Mesothelial cell of epicardium (in vitro differentiated cells): ENCODE results near the gene DPP6. TPM values are rescaled to one million over a fixed set of nuclear protein-coding genes. Genes with fewer than 3 reads are reported as not detected.

ENCODE experiments used
- DNase-seq, 2 experiments: peaks; one replicate each; pipeline ENCODE4 v3.0.0; 2021; ENCODE audit warnings: low spot score in 2 of 2; ENCODE audit not compliant: unreplicated experiment in 2 of 2
- H3K27ac Mint-ChIP-seq: 2 replicates; pipeline ENCODE4 v1.8.0; 2021; ENCODE audit warnings: mixed read lengths
- H3K27me3 Mint-ChIP-seq: 2 replicates; pipeline ENCODE4 v1.8.0; 2021; ENCODE audit warnings: low read depth, mixed read lengths
- H3K36me3 Mint-ChIP-seq: 2 replicates; pipeline ENCODE4 v1.8.0; 2021; ENCODE audit warnings: mixed read lengths
- H3K4me1 Mint-ChIP-seq: 2 replicates; pipeline ENCODE4 v1.8.0; 2021; ENCODE audit warnings: mixed read lengths
- H3K4me3 Mint-ChIP-seq: 2 replicates; pipeline ENCODE4 v1.8.0; 2021; ENCODE audit warnings: mild to moderate bottlenecking, moderate library complexity, mixed read lengths
- H3K9me3 Mint-ChIP-seq: 2 replicates; pipeline ENCODE4 v1.8.0; 2021; ENCODE audit warnings: mixed read lengths
- CTCF ChIP-seq: fragments of 200-600 bp; sonication (generic); IDR thresholded peaks from one replicate; pipeline ENCODE4 v1.5.0; 2021; ENCODE audit warnings: antibody characterized with exemption; ENCODE audit not compliant: unreplicated experiment
- total RNA-seq: library from RNA; stranded (reverse); gene quantifications from 3 replicates; pipeline ENCODE4 v1.2.1, GENCODE V29; 2021

The DPP6 gene
- total RNA-seq, 1 donor from 2014 or later: 0.09 TPM

GRCh38 chr7:154848464-154848863, 796.3 kb downstream of the DPP6 start:
- Mint-ChIP-seq H3K4me3 (no peak overlapping the region), H3K27me3 (peaks cover 12% of the 10 kb centered on the region), H3K9me3 (peaks cover 20% of the 10 kb centered on the region), H3K27ac (no peak overlapping the region), H3K4me1 (no peaks in the 10 kb centered on the region), H3K36me3 (no peaks in the 10 kb centered on the region)
- no peak for TF ChIP-seq CTCF
- no peak for DNase-seq

DNA sequence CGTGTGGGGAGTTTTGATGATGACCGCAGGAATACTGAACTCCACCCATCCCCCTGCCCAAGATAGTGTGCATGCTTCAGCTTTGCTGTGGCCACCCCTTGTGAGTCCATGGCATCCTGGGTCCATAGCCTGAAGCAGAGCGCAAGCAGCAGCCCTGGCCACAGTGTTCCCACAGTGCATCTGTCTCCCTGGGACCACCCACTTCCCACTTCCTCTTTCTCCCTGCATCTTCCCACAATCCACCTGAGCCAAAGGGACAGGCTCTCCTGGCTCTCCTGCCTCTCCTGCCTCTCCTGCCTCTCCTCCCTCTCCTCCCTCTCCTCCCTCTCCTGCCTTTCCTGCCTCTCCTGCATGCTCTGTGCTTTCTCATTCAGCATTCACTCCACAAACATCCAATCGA, 800.0 kb downstream of the DPP6 start:
- DNase-seq: no peak
- H3K4me3 Mint-ChIP-seq: no peak overlapping the region
- no peaks in the 10 kb centered on the region for H3K36me3 Mint-ChIP-seq
- no peaks in the 10 kb centered on the region for H3K4me1 Mint-ChIP-seq
- no peak for TF ChIP-seq CTCF
- H3K27me3 Mint-ChIP-seq: no peaks in the 10 kb centered on the region
- no peak overlapping the region for H3K27ac Mint-ChIP-seq
- H3K9me3 Mint-ChIP-seq: peaks cover 23% of the 10 kb centered on the region

- H3K9me3 Mint-ChIP-seq: peaks cover 23% of the 10 kb centered on the region
- TF ChIP-seq CTCF: no peak
- no peak for DNase-seq
- no peaks in the 10 kb centered on the region for H3K36me3 Mint-ChIP-seq
- peaks cover 2% of the 10 kb centered on the region for H3K27me3 Mint-ChIP-seq
- no peak overlapping the region for H3K4me3 Mint-ChIP-seq
- no peak overlapping the region for H3K27ac Mint-ChIP-seq
- H3K4me1 Mint-ChIP-seq: no peaks in the 10 kb centered on the region
These were observed 801.0 kb downstream of the DPP6 start for GRCh38 chr7:154853063-154853726.

- Mint-ChIP-seq H3K36me3 (no peaks in the 10 kb centered on the region), H3K9me3 (peaks cover 23% of the 10 kb centered on the region), H3K4me1 (no peaks in the 10 kb centered on the region)
These were observed 801.5 kb downstream of the DPP6 start for GRCh38 chr7:154853727-154854095.

DNA sequence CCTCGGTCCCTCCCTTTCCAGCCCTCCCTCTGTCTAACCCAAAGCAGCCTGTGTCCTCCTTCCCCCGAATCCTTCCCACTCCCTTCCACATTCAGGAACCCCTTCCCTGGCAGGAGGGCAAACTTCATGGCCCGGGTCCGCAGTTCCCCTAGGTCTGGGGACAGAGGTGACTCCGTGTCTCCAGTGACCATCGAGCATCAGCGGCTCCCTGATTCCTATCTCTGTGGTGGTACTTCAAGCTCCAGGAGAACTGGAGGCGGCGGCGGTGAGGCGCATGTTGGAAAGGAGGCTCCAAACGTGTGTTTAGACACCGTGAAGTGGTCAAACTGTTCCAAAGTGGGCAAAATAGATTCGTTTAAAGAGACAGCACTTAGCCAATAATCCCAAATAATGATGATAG, 802.6 kb downstream of the DPP6 start:
- H3K4me3 Mint-ChIP-seq: no peak overlapping the region
- no peak for DNase-seq
- H3K27ac Mint-ChIP-seq: no peak overlapping the region
- no peaks in the 10 kb centered on the region for H3K4me1 Mint-ChIP-seq
- peaks cover 17% of the 10 kb centered on the region for H3K9me3 Mint-ChIP-seq
- H3K27me3 Mint-ChIP-seq: peaks cover 2% of the 10 kb centered on the region
- no peaks in the 10 kb centered on the region for H3K36me3 Mint-ChIP-seq
- TF ChIP-seq CTCF: no peak

More at GRCh38 chr7:154853727-154854095, 801.5 kb downstream of the DPP6 start:
- no peak for TF ChIP-seq CTCF
- Mint-ChIP-seq H3K27me3 (peaks cover 2% of the 10 kb centered on the region), H3K4me3 (no peak overlapping the region), H3K27ac (no peak overlapping the region)
- no peak for DNase-seq

GRCh38 chr7:154855366-154855765, 803.2 kb downstream of the DPP6 start:
- Mint-ChIP-seq H3K9me3 (peaks cover 14% of the 10 kb centered on the region), H3K4me1 (no peaks in the 10 kb centered on the region), H3K4me3 (no peak overlapping the region), H3K27ac (no peak overlapping the region), H3K36me3 (no peaks in the 10 kb centered on the region), H3K27me3 (peaks cover 2% of the 10 kb centered on the region)
- DNase-seq: no peak
- no peak for TF ChIP-seq CTCF
